GM19351 (cell line): ENCODE measurements around the gene LGALS12.

Source experiments
- ATAC-seq: cut with Tn5 transposase; IDR thresholded peaks from one replicate; pipeline ENCODE4 v1.9.1; 2021; ENCODE audit warnings: mild to moderate bottlenecking, moderate library complexity; ENCODE audit not compliant: unreplicated experiment

Gene LGALS12

DNA sequence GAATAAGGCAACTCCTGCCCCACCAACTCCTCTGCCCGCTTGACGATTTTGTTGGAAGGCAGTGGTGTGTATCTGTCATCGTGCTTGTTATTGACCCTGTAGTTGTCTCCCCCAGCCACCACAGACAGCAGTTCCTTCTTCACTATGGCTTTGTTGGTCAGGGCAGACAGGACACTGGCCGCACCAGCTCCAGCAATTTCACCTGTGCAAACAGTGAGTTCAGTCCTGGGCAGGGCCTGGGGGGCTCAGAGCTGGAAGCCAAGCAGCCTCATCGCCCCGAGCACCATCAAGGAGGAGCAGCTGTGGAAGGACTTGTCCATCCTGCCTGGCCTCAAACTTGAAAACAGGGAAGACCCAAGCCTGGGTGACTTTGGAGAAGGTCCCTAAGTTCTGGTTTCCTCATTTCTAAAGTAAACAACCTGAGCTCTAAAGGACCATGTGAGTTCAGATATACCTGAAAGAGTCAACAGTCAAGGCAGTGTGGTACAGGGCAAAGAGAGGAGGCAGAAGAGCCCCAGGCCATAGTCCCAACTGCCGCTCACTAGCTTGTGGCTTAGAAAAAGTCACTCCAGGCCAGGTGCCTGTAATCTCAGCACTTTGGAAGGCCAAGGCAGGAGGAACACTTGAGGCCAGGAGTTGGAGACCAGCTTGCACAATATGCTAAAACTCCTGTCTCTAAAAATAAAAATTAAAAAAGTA lies 52.7 kb downstream of the LGALS12 start:
- no peak for ATAC-seq

DNA sequence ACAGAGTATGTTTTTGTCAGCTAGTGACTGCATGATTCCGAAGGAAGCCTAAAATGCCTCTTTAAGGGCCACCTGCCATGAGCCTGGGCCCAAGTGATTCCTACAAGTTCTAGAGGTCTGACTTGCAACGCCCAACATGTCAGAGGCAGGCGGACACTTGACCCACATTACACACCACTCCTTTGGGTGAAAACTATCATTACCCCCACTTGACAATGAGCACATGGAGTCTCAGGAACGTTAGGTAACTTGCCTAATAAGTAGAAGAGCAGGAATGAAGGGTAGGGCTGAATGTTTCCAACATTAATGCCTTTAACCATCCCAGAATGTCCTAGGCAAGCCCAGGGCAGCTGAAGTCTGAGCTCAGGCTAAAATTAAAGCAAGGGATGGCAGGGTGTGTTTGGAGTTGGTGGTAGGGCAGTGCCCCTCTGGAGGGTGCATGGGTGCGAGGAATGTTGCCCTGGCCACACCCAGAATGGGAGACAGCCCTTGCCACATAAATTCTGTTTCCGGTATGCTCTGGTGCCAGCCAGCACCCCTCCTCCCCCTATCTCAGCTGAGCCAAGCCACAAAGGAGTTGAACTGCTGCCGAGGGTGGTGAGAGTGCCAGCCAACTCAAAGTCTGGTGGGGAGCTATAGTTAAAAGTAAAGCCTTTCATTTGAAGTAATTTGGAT lies 54.8 kb downstream of the LGALS12 start:
- ATAC-seq = no peak

DNA sequence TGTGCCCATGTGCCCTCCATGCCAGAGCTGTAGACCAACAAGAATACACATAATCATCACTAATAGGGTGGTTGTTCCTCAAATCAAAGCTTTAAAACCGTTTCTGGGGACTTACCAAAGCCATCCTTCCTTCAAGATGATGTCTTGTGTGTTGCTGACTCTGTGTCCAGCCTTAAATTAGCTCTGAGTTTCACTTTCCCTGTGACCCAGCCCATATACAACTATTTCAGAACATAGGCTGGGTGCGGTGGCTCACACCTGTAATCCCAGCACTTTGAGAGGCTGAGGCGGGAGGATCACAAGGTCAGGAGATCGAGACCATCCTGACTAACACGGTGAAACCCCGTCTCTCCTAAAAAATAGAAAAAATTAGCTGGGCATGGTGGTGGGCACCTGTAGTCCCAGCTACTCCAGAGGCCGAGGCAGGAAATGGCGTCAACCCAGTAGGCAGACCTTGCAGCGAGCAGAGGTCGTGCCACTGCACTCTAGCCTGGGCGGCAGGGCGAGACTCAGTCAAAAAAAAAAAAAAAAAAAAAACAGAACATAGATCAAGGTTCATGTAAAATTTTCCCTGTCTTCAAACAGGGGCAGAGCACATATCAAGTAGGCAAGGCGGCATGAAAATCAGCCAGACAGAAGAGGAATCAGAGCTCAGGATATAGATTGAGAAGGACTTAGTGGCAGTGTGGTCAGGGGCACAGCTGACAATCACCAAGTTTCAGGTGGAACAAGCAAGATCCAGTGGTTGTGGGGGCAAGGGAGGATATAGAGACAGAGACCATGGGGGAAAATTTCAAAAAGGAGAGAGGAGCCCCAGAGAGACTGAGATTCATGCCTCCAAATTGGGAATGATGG lies 57.5 kb downstream of the LGALS12 start, which contains the start of gene PLAAT2:
PLAAT2 (minus strand) TSS at position 179 of the 855 bp plus-strand sequence; CDS start at position 124, 55 bp downstream.
- no peak for ATAC-seq

DNA sequence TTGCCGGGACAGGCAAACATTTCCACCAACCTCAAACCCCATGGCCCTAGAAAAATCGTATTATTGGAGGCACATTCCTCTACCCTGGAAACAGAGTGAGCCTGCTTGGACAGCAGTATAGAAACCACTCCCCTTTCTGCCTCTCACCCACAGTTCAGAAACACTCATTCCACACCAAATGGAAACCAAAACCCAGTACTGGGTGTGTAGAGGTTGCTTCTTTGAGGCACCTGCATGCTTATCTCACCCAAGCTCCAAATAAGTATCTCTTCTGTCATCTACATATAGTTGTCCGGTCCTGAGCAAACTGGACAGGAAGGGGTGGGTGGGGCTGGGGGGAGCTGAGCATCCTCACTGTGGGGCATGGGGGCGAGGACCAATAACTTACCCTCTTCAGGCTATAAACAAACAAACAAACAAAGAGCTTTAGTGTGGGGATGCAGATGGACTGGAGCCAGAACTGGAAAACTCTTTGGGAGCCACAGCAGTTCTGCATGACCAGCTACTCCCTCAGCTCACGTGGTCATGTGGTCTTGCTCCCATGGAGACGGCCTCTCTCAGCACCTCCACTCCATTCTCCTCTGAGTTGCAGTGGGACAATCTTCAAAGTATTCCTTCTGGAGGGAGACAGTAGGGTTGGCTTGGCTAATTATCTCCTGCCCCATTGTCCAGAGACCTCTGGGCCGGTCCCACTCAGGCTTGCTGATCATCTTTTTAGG lies 58.3 kb downstream of the LGALS12 start:
- ATAC-seq = peak; percentile 73

DNA sequence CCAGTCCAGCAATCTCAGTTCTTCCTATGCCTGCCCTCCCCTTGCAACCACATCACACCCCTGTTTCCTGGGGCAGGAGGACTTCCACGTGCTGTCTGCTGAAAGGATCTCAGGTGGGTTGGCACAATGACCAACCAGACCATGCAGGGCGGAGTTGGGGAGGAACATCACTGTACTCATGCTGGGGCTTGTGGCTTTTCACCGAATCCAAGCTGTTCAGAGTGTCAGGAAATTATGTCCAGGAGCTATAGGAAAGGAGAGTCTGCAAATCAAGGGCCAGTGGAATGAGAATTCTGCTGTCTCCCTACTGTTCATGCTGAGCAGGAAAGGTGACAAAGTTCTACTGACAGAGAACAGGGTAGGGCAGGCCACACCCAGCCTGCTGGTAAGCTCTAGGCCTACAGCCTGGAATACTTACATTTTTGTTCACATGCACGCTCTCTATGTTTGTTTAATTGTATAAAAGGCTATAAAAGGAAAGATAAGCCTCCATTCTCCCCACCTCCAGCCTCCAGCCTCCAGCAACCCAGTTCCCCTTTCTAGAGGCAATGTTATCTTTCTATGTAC lies 59.0 kb downstream of the LGALS12 start:
- no peak for ATAC-seq
